ENCODE measurements around the gene SETD7.

DNA sequence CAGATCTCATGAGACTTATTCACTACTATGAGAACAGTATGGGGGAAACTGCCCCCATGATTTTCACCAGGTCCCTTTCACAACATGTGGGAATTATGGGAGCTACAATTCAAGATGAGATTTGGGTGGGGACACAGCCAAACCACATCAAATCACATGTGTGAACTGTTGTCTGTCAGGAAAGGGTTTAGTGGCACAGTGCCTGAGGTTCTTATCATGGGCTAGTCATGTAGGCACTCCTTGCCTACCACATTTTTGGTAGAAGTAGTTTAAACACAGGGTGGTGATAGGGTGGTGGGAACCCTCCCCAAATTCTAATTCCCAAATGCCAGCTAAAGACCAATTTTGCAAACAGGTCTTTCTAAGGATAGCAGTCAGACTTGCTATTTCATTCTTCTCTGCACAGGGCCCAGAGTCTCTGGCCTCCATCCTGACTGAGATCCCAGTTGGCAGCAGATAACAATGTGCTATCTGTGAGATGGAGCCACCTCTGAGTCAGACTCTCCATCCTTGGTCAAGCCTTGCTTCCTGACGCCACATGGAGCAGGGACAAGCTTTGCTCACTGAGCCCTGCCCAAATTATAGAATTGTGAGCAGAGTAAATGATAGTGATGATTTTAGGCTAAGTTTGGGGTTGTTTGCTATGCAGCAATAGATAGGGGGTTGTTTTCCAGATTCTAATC, 33.5 kb upstream of the SETD7 start:
- TF ChIP-seq, protein P1, sequence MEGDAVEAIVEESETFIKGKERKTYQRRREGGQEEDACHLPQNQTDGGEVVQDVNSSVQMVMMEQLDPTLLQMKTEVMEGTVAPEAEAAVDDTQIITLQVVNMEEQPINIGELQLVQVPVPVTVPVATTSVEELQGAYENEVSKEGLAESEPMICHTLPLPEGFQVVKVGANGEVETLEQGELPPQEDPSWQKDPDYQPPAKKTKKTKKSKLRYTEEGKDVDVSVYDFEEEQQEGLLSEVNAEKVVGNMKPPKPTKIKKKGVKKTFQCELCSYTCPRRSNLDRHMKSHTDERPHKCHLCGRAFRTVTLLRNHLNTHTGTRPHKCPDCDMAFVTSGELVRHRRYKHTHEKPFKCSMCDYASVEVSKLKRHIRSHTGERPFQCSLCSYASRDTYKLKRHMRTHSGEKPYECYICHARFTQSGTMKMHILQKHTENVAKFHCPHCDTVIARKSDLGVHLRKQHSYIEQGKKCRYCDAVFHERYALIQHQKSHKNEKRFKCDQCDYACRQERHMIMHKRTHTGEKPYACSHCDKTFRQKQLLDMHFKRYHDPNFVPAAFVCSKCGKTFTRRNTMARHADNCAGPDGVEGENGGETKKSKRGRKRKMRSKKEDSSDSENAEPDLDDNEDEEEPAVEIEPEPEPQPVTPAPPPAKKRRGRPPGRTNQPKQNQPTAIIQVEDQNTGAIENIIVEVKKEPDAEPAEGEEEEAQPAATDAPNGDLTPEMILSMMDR (IDR thresholded peaks at IDR 0.05; ENCODE audit: low read depth, low read length), result no peak
- no peak for TF ChIP-seq MAX (IDR thresholded peaks at IDR 0.05; ENCODE audit: low read depth, low read length)

Data from NB4 (cell line).